ENCODE data around the gene GSTT2B. TPM values are rescaled to one million over a fixed set of nuclear protein-coding genes. Genes with fewer than 3 reads are reported as not detected.
"Not testable (repeated sequence)": the region's sequence is repeated elsewhere in the genome, so short reads cannot be mapped to it uniquely, and the experiment has no call there.

GSTT2B gene
- total RNA-seq, 1 experiment from 2014 or later = 14.9 TPM

GRCh38 chr22:23970816-23971486 lies 10.0 kb upstream of the GSTT2B start:
- peak in 1 of 2 experiments; percentile 9 for DNase-seq
- Histone ChIP-seq H3K4me3 (no peak overlapping the region), H3K27me3 (no peaks in the 10 kb centered on the region), H3K36me3 (peaks cover 21% of the 10 kb centered on the region), H3K4me1 (no peaks in the 10 kb centered on the region), H3K27ac (no peak overlapping the region), H3K9me3 (replicated peaks) (no peaks in the 10 kb centered on the region)

GRCh38 chr22:23970201-23970641 lies 9.2 kb upstream of the GSTT2B start:
- no peaks in the 10 kb centered on the region for H3K27me3 ChIP-seq
- DNase-seq = no peak
- no peak overlapping the region for H3K27ac ChIP-seq
- no peaks in the 10 kb centered on the region for H3K9me3 ChIP-seq (replicated peaks)
- H3K4me1 ChIP-seq = no peaks in the 10 kb centered on the region
- peaks cover 21% of the 10 kb centered on the region for H3K36me3 ChIP-seq
- no peak overlapping the region for H3K4me3 ChIP-seq

- Histone ChIP-seq H3K27me3 (no peaks in the 10 kb centered on the region), H3K4me1 (no peaks in the 10 kb centered on the region), H3K27ac (no peak overlapping the region), H3K36me3 (peaks cover 21% of the 10 kb centered on the region), H3K4me3 (no peak overlapping the region), H3K9me3 (replicated peaks) (no peaks in the 10 kb centered on the region)
- DNase-seq = no peak
Observed at GRCh38 chr22:23969071-23969470, 8.1 kb upstream of the GSTT2B start.

- not testable (repeated sequence) for H3K27me3 ChIP-seq; H3K4me1 ChIP-seq; DNase-seq; H3K4me3 ChIP-seq; H3K9me3 ChIP-seq (replicated peaks); H3K27ac ChIP-seq
- peaks cover 17% of the 10 kb centered on the region for H3K36me3 ChIP-seq
Observed at GRCh38 chr22:23966568-23966967, 5.6 kb upstream of the GSTT2B start, which contains the start of gene DDTL. TSS of gene DDTL (plus strand) at chr22:23966888. CDS start at chr22:23966915, 27 bp downstream.

- DNase-seq; H3K4me3 ChIP-seq; H3K9me3 ChIP-seq (replicated peaks); H3K27me3 ChIP-seq; H3K27ac ChIP-seq; H3K4me1 ChIP-seq: not testable (repeated sequence)
- peaks cover 12% of the 10 kb centered on the region for H3K36me3 ChIP-seq
Observed at GRCh38 chr22:23966094-23966493, 5.1 kb upstream of the GSTT2B start.

- not testable (repeated sequence) for H3K4me1 ChIP-seq; H3K36me3 ChIP-seq; H3K4me3 ChIP-seq; H3K27ac ChIP-seq; H3K27me3 ChIP-seq; H3K9me3 ChIP-seq (replicated peaks)
- peak; percentile 55 to 86 for DNase-seq
Observed at GRCh38 chr22:23956301-23956900, 4.6 kb downstream of the GSTT2B start.

- H3K27me3 ChIP-seq; H3K9me3 ChIP-seq (replicated peaks); H3K4me3 ChIP-seq; H3K36me3 ChIP-seq; H3K4me1 ChIP-seq; H3K27ac ChIP-seq; DNase-seq: not testable (repeated sequence)
Observed at GRCh38 chr22:23955886-23956285, 5.1 kb downstream of the GSTT2B start.

GRCh38 chr22:23954991-23955305 lies 6.0 kb downstream of the GSTT2B start:
- H3K27me3 ChIP-seq; H3K4me1 ChIP-seq; H3K36me3 ChIP-seq; DNase-seq; H3K27ac ChIP-seq; H3K4me3 ChIP-seq; H3K9me3 ChIP-seq (replicated peaks): not testable (repeated sequence)

GRCh38 chr22:23954193-23954990 lies 6.6 kb downstream of the GSTT2B start:
- H3K27ac ChIP-seq; H3K4me3 ChIP-seq; H3K36me3 ChIP-seq; H3K9me3 ChIP-seq (replicated peaks); DNase-seq; H3K4me1 ChIP-seq; H3K27me3 ChIP-seq: not testable (repeated sequence)

GRCh38 chr22:23953485-23953884 lies 7.5 kb downstream of the GSTT2B start:
- not testable (repeated sequence) for H3K4me1 ChIP-seq; DNase-seq; H3K9me3 ChIP-seq (replicated peaks); H3K4me3 ChIP-seq; H3K36me3 ChIP-seq; H3K27ac ChIP-seq; H3K27me3 ChIP-seq

GRCh38 chr22:23952794-23953405 lies 8.1 kb downstream of the GSTT2B start:
- H3K4me3 ChIP-seq; H3K9me3 ChIP-seq (replicated peaks); H3K27ac ChIP-seq; H3K4me1 ChIP-seq; DNase-seq; H3K27me3 ChIP-seq; H3K36me3 ChIP-seq: not testable (repeated sequence)

GRCh38 chr22:23951383-23951782 lies 9.6 kb downstream of the GSTT2B start:
- not testable (repeated sequence) for H3K36me3 ChIP-seq; H3K4me3 ChIP-seq; H3K27ac ChIP-seq; H3K27me3 ChIP-seq; H3K9me3 ChIP-seq (replicated peaks); DNase-seq; H3K4me1 ChIP-seq

GRCh38 chr22:23949764-23950163 lies 11.2 kb downstream of the GSTT2B start:
- not testable (repeated sequence) for H3K4me1 ChIP-seq; H3K27me3 ChIP-seq; H3K27ac ChIP-seq; H3K4me3 ChIP-seq; DNase-seq; H3K36me3 ChIP-seq; H3K9me3 ChIP-seq (replicated peaks)

- not testable (repeated sequence) for H3K36me3 ChIP-seq; H3K27ac ChIP-seq; H3K4me3 ChIP-seq; H3K27me3 ChIP-seq; H3K9me3 ChIP-seq (replicated peaks); H3K4me1 ChIP-seq
- DNase-seq = peak in 1 of 2 experiments; percentile 31
Observed at GRCh38 chr22:23947391-23947790, 13.6 kb downstream of the GSTT2B start.

GRCh38 chr22:23940166-23940565 lies 20.8 kb downstream of the GSTT2B start:
- not testable (repeated sequence) for H3K27me3 ChIP-seq; H3K27ac ChIP-seq; H3K4me1 ChIP-seq; H3K9me3 ChIP-seq (replicated peaks); H3K4me3 ChIP-seq; DNase-seq; H3K36me3 ChIP-seq

Measured in SJCRH30 (cell line).